Astrocyte (in vitro differentiated cells and primary cell): Measurements from ENCODE around the gene SLC25A33. TPM values are rescaled to one million over a fixed set of nuclear protein-coding genes. Genes with fewer than 3 reads are reported as not detected.

ENCODE experiments used
- DNase-seq: peaks from one replicate; pipeline ENCODE4 v3.0.0-alpha.2; 2010; ENCODE audit warnings: low read depth
- FAIRE-seq: peaks from 2 replicates; lab custom pipeline; 2011; peaks lifted over from hg19 to GRCh38; lab: Jason Lieb, UNC
- H2AFZ ChIP-seq: 2 replicates; pipeline ENCODE4 v1.6.0; 2012; ENCODE audit warnings: low read depth, low read length, inconsistent platforms
- H3K27ac ChIP-seq: 2 replicates; pipeline ENCODE4 v1.5.1; 2011; ENCODE audit warnings: low read depth, low read length, inconsistent platforms
- H3K27me3 ChIP-seq: 2 replicates; pipeline ENCODE4 v1.6.0; 2011; ENCODE audit warnings: low read length, inconsistent platforms; ENCODE audit not compliant: insufficient read depth
- H3K36me3 ChIP-seq: 2 replicates; pipeline ENCODE4 v1.5.1; 2011; ENCODE audit warnings: low read length, inconsistent platforms; ENCODE audit not compliant: insufficient read depth
- H3K4me1 ChIP-seq: 2 replicates; pipeline ENCODE4 v1.5.1; 2011; ENCODE audit warnings: low read length, inconsistent platforms; ENCODE audit not compliant: insufficient read depth
- H3K4me2 ChIP-seq: 2 replicates; pipeline ENCODE4 v1.6.0; 2012; ENCODE audit warnings: low read length, inconsistent platforms
- H3K4me3 ChIP-seq: 2 replicates; pipeline ENCODE4 v1.5.1; 2011; ENCODE audit warnings: low read depth, mild to moderate bottlenecking, low read length, inconsistent platforms; ENCODE audit not compliant: insufficient read depth
- H3K79me2 ChIP-seq: 2 replicates; pipeline ENCODE4 v1.6.0; 2012; ENCODE audit warnings: mild to moderate bottlenecking, low read length, inconsistent platforms; ENCODE audit not compliant: insufficient read depth
- H3K9ac ChIP-seq: 2 replicates; pipeline ENCODE4 v1.6.0; 2012; ENCODE audit warnings: mild to moderate bottlenecking, low read length, inconsistent platforms
- H3K9me3 ChIP-seq: 2 replicates; pipeline ENCODE4 v1.5.1; 2012; ENCODE audit warnings: low read depth, mild to moderate bottlenecking, low read length, inconsistent platforms; ENCODE audit not compliant: insufficient read depth
- H4K20me1 ChIP-seq: 2 replicates; pipeline ENCODE4 v1.6.0; 2012; ENCODE audit warnings: low read length, inconsistent platforms; ENCODE audit not compliant: insufficient read depth
- H3K27ac Mint-ChIP-seq: one replicate; pipeline ENCODE4 v1.8.0; 2021; ENCODE audit warnings: mild to moderate bottlenecking, mixed read lengths; ENCODE audit not compliant: unreplicated experiment
- H3K27me3 Mint-ChIP-seq: one replicate; pipeline ENCODE4 v1.8.0; 2021; ENCODE audit warnings: low read depth, mixed read lengths; ENCODE audit not compliant: unreplicated experiment
- H3K36me3 Mint-ChIP-seq: one replicate; pipeline ENCODE4 v1.8.0; 2021; ENCODE audit warnings: low read depth, mixed read lengths; ENCODE audit not compliant: unreplicated experiment
- H3K4me1 Mint-ChIP-seq: one replicate; pipeline ENCODE4 v1.8.0; 2021; ENCODE audit warnings: low read depth, mixed read lengths; ENCODE audit not compliant: unreplicated experiment
- H3K4me3 Mint-ChIP-seq: one replicate; pipeline ENCODE4 v1.8.0; 2021; ENCODE audit warnings: mild to moderate bottlenecking, moderate library complexity, mixed read lengths; ENCODE audit not compliant: unreplicated experiment
- H3K9me3 Mint-ChIP-seq: one replicate; pipeline ENCODE4 v1.8.0; 2021; ENCODE audit warnings: mild to moderate bottlenecking, mixed read lengths; ENCODE audit not compliant: unreplicated experiment
- EZH2 ChIP-seq: IDR thresholded peaks from 2 replicates; pipeline ENCODE4 v1.6.1; 2012; ENCODE audit warnings: mild to moderate bottlenecking, low read length, inconsistent platforms; ENCODE audit not compliant: insufficient read depth
- total RNA-seq: library from RNA; stranded (reverse); gene quantifications from 2 replicates; pipeline ENCODE4 v1.2.1, GENCODE V29; 2021
- TF ChIP-seq, protein P1 (sequence below): IDR thresholded peaks from 2 replicates; pipeline ENCODE4 v1.5.1; 2011; ENCODE audit warnings: low read depth, mild to moderate bottlenecking, inconsistent platforms, low read length, moderate library complexity; ENCODE audit not compliant: insufficient read depth

The SLC25A33 gene
- total RNA-seq, 1 donor from 2014 or later = 6.7 TPM

DNA sequence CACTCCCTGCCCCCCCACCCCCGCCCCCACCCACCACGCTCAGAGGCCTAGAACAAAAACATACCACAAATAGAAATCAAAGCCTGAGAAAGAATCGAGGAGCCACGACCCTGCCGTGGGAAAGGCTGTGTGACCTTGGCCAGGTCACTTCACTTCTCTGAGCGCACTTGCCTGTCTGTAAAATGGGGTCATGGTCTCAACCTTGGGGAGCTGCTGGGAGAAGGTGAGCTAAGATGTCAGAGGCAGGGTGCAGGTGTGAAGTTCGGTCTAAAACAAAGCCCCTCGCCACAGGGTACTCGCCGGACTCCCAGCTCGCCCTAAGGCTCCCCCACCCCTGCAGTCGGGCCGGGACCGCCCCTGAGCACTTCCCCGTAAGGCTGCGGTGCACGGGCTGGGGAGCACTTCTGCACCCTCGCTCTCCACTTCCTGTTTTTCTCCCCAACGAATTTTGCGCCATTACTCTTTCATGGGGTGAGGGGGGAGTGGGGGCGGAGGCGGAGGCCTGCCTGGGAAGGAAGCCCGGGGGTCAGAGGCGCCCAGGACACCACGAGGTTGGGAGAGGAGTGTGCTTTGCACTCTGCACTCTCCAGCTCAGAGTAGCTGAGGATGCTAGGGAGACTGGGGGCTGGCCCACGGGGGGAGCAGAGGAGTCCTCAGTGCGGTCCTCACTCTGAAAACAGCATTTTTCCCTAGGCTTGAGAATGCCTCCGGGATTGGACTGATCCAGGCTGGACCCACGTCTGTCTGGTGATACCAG, 90.4 kb downstream of the SLC25A33 start:
- no peaks in the 10 kb centered on the region for H3K79me2 ChIP-seq
- no peak overlapping the region for H3K27ac ChIP-seq
- peaks cover 25% of the 10 kb centered on the region for H3K27me3 Mint-ChIP-seq
- no peak overlapping the region for H2AFZ ChIP-seq
- H3K27ac Mint-ChIP-seq = no peak overlapping the region
- H3K4me1 ChIP-seq = peaks cover 5% of the 10 kb centered on the region
- H4K20me1 ChIP-seq = no peaks in the 10 kb centered on the region
- no peaks in the 10 kb centered on the region for H3K9me3 ChIP-seq
- no peaks in the 10 kb centered on the region for H3K27me3 ChIP-seq
- peaks cover 2% of the 10 kb centered on the region for H3K9me3 Mint-ChIP-seq
- H3K36me3 ChIP-seq = no peaks in the 10 kb centered on the region
- no peak overlapping the region for H3K4me2 ChIP-seq
- FAIRE-seq (no peak), DNase-seq (no peak)
- TF ChIP-seq, protein P1, sequence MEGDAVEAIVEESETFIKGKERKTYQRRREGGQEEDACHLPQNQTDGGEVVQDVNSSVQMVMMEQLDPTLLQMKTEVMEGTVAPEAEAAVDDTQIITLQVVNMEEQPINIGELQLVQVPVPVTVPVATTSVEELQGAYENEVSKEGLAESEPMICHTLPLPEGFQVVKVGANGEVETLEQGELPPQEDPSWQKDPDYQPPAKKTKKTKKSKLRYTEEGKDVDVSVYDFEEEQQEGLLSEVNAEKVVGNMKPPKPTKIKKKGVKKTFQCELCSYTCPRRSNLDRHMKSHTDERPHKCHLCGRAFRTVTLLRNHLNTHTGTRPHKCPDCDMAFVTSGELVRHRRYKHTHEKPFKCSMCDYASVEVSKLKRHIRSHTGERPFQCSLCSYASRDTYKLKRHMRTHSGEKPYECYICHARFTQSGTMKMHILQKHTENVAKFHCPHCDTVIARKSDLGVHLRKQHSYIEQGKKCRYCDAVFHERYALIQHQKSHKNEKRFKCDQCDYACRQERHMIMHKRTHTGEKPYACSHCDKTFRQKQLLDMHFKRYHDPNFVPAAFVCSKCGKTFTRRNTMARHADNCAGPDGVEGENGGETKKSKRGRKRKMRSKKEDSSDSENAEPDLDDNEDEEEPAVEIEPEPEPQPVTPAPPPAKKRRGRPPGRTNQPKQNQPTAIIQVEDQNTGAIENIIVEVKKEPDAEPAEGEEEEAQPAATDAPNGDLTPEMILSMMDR = no peak
- no peak for TF ChIP-seq EZH2
- H3K9ac ChIP-seq = no peak overlapping the region
- H3K4me3 Mint-ChIP-seq = no peak overlapping the region
- H3K4me3 ChIP-seq = no peak overlapping the region
- peaks cover 2% of the 10 kb centered on the region for H3K36me3 Mint-ChIP-seq
- peaks cover 4% of the 10 kb centered on the region for H3K4me1 Mint-ChIP-seq

DNA sequence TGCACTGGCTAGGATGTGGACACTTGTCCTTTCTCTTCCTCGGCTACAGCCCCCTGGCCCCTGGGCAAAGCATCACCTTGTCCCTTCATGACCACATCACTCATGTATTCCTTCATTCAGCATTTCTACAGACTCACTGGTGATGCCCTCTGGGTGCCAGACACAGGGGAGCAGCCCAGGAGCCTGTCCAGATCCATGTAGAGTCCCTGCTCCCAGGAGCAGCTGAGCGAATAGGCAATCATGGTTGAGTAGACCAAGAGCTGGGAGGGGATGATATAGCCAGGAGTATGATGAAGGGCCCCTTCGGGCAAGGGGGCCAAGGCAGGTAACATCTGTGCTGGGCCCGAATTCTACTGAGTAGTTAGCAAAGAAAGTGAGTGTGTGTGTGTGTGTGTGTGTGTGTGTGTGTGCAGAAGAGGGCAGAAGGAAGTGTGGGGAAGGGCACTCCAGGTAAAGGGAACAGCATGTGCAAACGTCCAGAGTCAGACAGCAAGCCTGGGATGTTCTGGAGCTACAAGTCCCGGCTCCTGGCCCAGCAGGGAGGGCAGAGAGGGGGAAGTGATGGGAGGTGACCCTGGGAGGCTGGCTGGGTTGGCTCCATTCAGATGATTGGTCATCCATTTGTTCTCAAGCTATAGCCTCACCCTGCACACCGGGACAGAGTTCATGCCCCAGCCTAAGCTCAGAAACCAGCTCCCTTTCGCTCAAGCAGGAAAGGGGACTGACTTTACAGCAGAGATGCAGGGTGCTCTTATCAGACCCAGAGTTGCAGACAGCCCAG, 91.3 kb downstream of the SLC25A33 start:
- H3K27ac Mint-ChIP-seq = no peak overlapping the region
- TF ChIP-seq, protein P1 = no peak
- no peak for TF ChIP-seq EZH2
- peaks cover 5% of the 10 kb centered on the region for H3K4me1 ChIP-seq
- peaks cover 30% of the 10 kb centered on the region for H3K27me3 Mint-ChIP-seq
- H3K27me3 ChIP-seq = no peaks in the 10 kb centered on the region
- no peaks in the 10 kb centered on the region for H3K36me3 ChIP-seq
- H3K27ac ChIP-seq = no peak overlapping the region
- H3K4me2 ChIP-seq = no peak overlapping the region
- H3K9ac ChIP-seq = no peak overlapping the region
- H3K4me3 ChIP-seq = no peak overlapping the region
- H2AFZ ChIP-seq = no peak overlapping the region
- H3K4me1 Mint-ChIP-seq = peaks cover 4% of the 10 kb centered on the region
- peaks cover 4% of the 10 kb centered on the region for H3K36me3 Mint-ChIP-seq
- FAIRE-seq (no peak), DNase-seq (no peak)
- H4K20me1 ChIP-seq = no peaks in the 10 kb centered on the region
- no peaks in the 10 kb centered on the region for H3K79me2 ChIP-seq
- H3K9me3 ChIP-seq = no peaks in the 10 kb centered on the region
- H3K4me3 Mint-ChIP-seq = no peak overlapping the region
- H3K9me3 Mint-ChIP-seq = peaks cover 8% of the 10 kb centered on the region
